HL-60 (cell line): ENCODE results near the gene TMEM245.

Experiments used
- CTCF ChIP-seq: IDR thresholded peaks from one replicate; pipeline ENCODE4 v1.5.1; 2011; ENCODE audit warnings: low read length, control low read depth, inconsistent platforms; ENCODE audit not compliant: insufficient read depth
- GABPA ChIP-seq: IDR thresholded peaks from 2 replicates; pipeline ENCODE4 v1.6.1; 2012; ENCODE audit warnings: low read depth

- TF ChIP-seq CTCF: no peak
- TF ChIP-seq GABPA: no peak
Observed at GRCh38 chr9:109120204-109120789, 550 bp upstream of the TMEM245 start.
